ENCODE data around the gene INHBA. TPM values are rescaled to one million over a fixed set of nuclear protein-coding genes. Genes with fewer than 3 reads are reported as not detected.

INHBA gene
- total RNA-seq, 2 experiments from 2014 or later = not detected

GRCh38 chr7:41708581-41709358 is 5.9 kb upstream of the INHBA start:
- Mint-ChIP-seq H3K9me3 (no peaks in the 10 kb centered on the region), H3K4me1 (ENCODE audit: low read depth) (peaks cover 16% of the 10 kb centered on the region), H3K27ac (no peak overlapping the region), H3K4me3 (no peak overlapping the region), H3K36me3 (ENCODE audit: low read depth) (no peaks in the 10 kb centered on the region), H3K27me3 (peaks cover 29% of the 10 kb centered on the region)
- ChIA-PET POLR2A (no interaction called here), CTCF (no interaction called here)
- DNase-seq (no peak), ATAC-seq (no peak)
- intact Hi-C loops (cut with micrococcal nuclease) = no loop called here
- TF ChIP-seq, protein P1, sequence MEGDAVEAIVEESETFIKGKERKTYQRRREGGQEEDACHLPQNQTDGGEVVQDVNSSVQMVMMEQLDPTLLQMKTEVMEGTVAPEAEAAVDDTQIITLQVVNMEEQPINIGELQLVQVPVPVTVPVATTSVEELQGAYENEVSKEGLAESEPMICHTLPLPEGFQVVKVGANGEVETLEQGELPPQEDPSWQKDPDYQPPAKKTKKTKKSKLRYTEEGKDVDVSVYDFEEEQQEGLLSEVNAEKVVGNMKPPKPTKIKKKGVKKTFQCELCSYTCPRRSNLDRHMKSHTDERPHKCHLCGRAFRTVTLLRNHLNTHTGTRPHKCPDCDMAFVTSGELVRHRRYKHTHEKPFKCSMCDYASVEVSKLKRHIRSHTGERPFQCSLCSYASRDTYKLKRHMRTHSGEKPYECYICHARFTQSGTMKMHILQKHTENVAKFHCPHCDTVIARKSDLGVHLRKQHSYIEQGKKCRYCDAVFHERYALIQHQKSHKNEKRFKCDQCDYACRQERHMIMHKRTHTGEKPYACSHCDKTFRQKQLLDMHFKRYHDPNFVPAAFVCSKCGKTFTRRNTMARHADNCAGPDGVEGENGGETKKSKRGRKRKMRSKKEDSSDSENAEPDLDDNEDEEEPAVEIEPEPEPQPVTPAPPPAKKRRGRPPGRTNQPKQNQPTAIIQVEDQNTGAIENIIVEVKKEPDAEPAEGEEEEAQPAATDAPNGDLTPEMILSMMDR (IDR thresholded peaks at IDR 0.05) = no peak

GRCh38 chr7:41706228-41706930 is 3.5 kb upstream of the INHBA start:
- no peak for DNase-seq
- TF ChIP-seq, protein P1 (IDR thresholded peaks at IDR 0.05) = no peak
- Mint-ChIP-seq H3K27ac (no peak overlapping the region), H3K9me3 (no peaks in the 10 kb centered on the region), H3K27me3 (peaks cover 37% of the 10 kb centered on the region), H3K4me1 (ENCODE audit: low read depth) (peaks cover 16% of the 10 kb centered on the region), H3K4me3 (no peak overlapping the region), H3K36me3 (ENCODE audit: low read depth) (no peaks in the 10 kb centered on the region)
- no peak for ATAC-seq
- intact Hi-C loops (cut with micrococcal nuclease) = no loop called here
- ChIA-PET CTCF (interaction anchor here (1.0 to 2.8 kb wide), 8 partner anchors 10 to 1378 kb away, joined by 3 to 20 read pairs (median 4); no protein-coding TSS in a partner anchor), POLR2A (no interaction called here)

GRCh38 chr7:41705109-41705901 is 2.4 kb upstream of the INHBA start:
- Mint-ChIP-seq H3K27ac (no peak overlapping the region), H3K4me3 (peak overlapping the region; percentile 57), H3K27me3 (peaks cover 48% of the 10 kb centered on the region), H3K9me3 (no peaks in the 10 kb centered on the region), H3K4me1 (ENCODE audit: low read depth) (peaks cover 16% of the 10 kb centered on the region), H3K36me3 (ENCODE audit: low read depth) (no peaks in the 10 kb centered on the region)
- TF ChIP-seq, protein P1 (IDR thresholded peaks at IDR 0.05) = peak; percentile 28
- CTCF ChIA-PET = interaction anchor here (0.7 to 2.8 kb wide), 18 partner anchors 8 to 1473 kb away, joined by 3 to 20 read pairs (median 3); no protein-coding TSS in a partner anchor
- intact Hi-C loops (cut with micrococcal nuclease) = no loop called here
- POLR2A ChIA-PET = no interaction called here
- DNase-seq (peak; percentile 70), ATAC-seq (peak; percentile 92)

DNA sequence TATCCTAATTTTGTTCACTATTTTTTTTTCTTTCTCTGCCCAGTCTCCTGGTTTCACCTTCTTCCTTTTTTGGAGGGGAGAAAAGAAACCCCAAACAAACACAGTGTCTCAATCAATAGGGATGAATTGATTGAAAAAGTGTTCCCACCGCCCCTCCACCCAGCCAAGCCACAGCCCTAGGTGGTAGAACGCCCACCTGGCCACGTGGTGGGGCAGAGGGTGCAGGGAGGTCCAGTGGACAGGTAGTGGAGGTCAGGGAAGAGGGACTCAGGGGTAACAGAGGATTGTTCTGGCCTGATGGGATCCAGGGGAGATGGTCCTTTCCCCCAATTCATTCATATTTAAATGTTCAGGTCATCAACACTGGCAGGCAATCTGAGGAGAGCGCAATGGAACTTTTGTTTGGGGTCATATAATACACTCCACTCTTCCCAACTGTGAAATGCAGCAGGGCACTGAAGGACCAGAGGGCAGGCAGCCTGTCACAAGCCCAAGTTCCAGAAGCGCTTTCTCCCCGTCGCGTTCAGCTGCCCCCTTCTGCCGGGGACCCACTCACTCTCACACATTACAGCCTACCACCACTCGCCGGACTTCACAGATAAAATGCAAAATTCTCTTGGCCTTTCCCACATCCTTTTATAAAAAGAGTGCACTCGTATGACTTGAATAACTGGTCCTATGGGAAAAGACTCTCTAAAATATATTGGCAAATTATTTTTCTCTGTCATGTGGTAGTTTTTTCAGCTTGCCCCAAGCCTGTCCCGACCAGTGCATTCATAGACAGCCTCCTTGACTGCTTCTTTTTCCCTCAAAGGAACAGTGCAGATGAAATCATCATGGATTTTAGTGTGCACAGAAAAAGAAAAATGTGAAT is 1.6 kb downstream of the INHBA start:
- H3K27me3 Mint-ChIP-seq = peaks cover 64% of the 10 kb centered on the region
- POLR2A ChIA-PET = no interaction called here
- CTCF ChIA-PET = interaction anchor here (0.7 kb wide), 1 partner anchor 242 kb away, joined by 3 read pairs; no protein-coding TSS in a partner anchor
- H3K36me3 Mint-ChIP-seq (ENCODE audit: low read depth) = no peaks in the 10 kb centered on the region
- no peaks in the 10 kb centered on the region for H3K9me3 Mint-ChIP-seq
- ATAC-seq (no peak), DNase-seq (no peak)
- TF ChIP-seq, protein P1 (IDR thresholded peaks at IDR 0.05) = no peak
- intact Hi-C loops (cut with micrococcal nuclease) = no loop called here
- H3K4me3 Mint-ChIP-seq = no peak overlapping the region
- H3K27ac Mint-ChIP-seq = no peak overlapping the region
- peaks cover 24% of the 10 kb centered on the region for H3K4me1 Mint-ChIP-seq (ENCODE audit: low read depth)
